Measurements from ENCODE around the gene SYT7. TPM values are rescaled to one million over a fixed set of nuclear protein-coding genes. Genes with fewer than 3 reads are reported as not detected.

The SYT7 gene
- total and polyA plus RNA-seq, 2 of the 8 experiments (the other 6 are each of a cell fraction or from before 2014, with no cell fraction given) = 9.6 to 10.5 TPM

DNA sequence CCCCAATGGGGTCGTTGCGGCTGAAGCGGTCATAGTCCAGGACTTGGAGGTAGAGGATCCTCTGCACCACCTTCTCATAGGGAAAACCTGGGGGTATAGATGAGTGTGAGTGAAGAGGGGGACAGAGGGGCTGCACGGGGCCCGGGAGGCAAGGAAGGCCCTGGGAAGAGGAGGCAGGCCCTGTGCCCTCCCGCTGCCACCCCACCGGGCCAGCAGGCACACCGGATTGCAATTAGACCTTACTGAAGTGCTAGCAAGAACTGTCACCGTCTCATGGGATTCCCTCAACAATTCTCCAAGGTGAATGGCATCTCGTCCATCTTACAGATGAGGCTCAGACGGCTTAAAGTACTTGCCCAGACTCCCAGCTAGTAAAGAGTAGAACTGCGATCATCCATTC, 56.4 kb downstream of the SYT7 start:
- H4K8ac ChIP-seq (ENCODE audit: extremely low read depth, insufficient read depth, low read length) = no peak overlapping the region
- 81% methylated on average over 9 of the region's 12 CpGs; no CpG with 5 or more reads in 1 of the 2 experiments for WGBS, 2 experiments (ENCODE audit: extremely low coverage in 1 of 2, insufficient coverage in 1 of 2, insufficient read length in 1 of 2, insufficient replicate concordance in 2 of 2, low coverage in 1 of 2, low lambda C conversion rate in 2 of 2, missing lambda C conversion rate in 1 of 2)
- no peaks in the 10 kb centered on the region for H3K9me3 ChIP-seq (ENCODE audit: insufficient read depth in 2 of 2, low read depth in 1 of 2, low read length in 1 of 2)
- H2BK5ac ChIP-seq (ENCODE audit: low read depth, low read length) = no peak overlapping the region
- H2BK120ac ChIP-seq (replicated peaks; ENCODE audit: low read depth, low read length) = no peak overlapping the region
- H3K79me1 ChIP-seq (ENCODE audit: low read depth, low read length) = no peaks in the 10 kb centered on the region
- ChIA-PET POLR2A (ENCODE audit: partially characterized antibody) (no interaction called here), CTCF (ENCODE audit: partially characterized antibody) (interaction anchor here (0.9 to 40.4 kb wide), 7 partner anchors 7 to 114 kb away, joined by 3 to 2106 read pairs (median 5); a partner anchor contains a TSS)
- no peak overlapping the region for H2BK12ac ChIP-seq (ENCODE audit: low read depth, low read length)
- H3K56ac ChIP-seq (replicated peaks; ENCODE audit: insufficient read length, low read depth, low read length) = no peak overlapping the region
- H3K14ac ChIP-seq (ENCODE audit: insufficient read length) = no peak overlapping the region
- H3K79me2 ChIP-seq (ENCODE audit: control insufficient read depth in 1 of 2, insufficient read depth in 2 of 2, low read length in 2 of 2) = no peaks in the 10 kb centered on the region
- H2AFZ ChIP-seq (ENCODE audit: low read length) = no peak overlapping the region
- H3K27me3 ChIP-seq (replicated peaks in 1 of 4; ENCODE audit: control insufficient read depth in 3 of 4, extremely low read depth in 1 of 4, insufficient read depth in 3 of 4, low read length in 3 of 4) = no peaks in the 10 kb centered on the region; a peak in 1 of 7 replicates
- H3K4me2 ChIP-seq (ENCODE audit: insufficient read depth in 1 of 2, low read depth in 2 of 2, low read length in 2 of 2) = no peak overlapping the region
- TF ChIP-seq TCF12 (IDR thresholded peaks at IDR 0.05; ENCODE audit: low read depth, low read length) (no peak), SIN3A (conservative IDR thresholded peaks at IDR 0.05 in 1 of 2, IDR thresholded peaks at IDR 0.05 in 1 of 2; ENCODE audit: low read depth in 1 of 2, low read length in 2 of 2) (no peak), NANOG (IDR thresholded peaks at IDR 0.05; ENCODE audit: insufficient read depth, low read depth, low read length, poor library complexity, severe bottlenecking) (no peak), SP4 (IDR thresholded peaks at IDR 0.05; ENCODE audit: low read length) (no peak), GTF2F1 (IDR thresholded peaks at IDR 0.05; ENCODE audit: borderline replicate concordance, low read depth, low read length) (no peak), CHD2 (IDR thresholded peaks at IDR 0.05; ENCODE audit: low read length) (no peak), ASH2L (IDR thresholded peaks at IDR 0.05; ENCODE audit: low read length) (no peak), CBX5 (IDR thresholded peaks at IDR 0.05; ENCODE audit: low read depth, low read length) (no peak), TAF1 (IDR thresholded peaks at IDR 0.05; ENCODE audit: low read depth, low read length) (no peak), KDM4A (IDR thresholded peaks at IDR 0.05; ENCODE audit: low read depth, low read length, severe bottlenecking) (no peak)
- TF ChIP-seq, protein P1, sequence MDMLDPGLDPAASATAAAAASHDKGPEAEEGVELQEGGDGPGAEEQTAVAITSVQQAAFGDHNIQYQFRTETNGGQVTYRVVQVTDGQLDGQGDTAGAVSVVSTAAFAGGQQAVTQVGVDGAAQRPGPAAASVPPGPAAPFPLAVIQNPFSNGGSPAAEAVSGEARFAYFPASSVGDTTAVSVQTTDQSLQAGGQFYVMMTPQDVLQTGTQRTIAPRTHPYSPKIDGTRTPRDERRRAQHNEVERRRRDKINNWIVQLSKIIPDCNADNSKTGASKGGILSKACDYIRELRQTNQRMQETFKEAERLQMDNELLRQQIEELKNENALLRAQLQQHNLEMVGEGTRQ (IDR thresholded peaks at IDR 0.05; ENCODE audit: low read length) = no peak
- no peak overlapping the region for H4K91ac ChIP-seq (replicated peaks; ENCODE audit: insufficient read length, low read length)
- H2BK15ac ChIP-seq (ENCODE audit: low read length) = no peak overlapping the region
- FAIRE-seq (no peak), DNase-seq (ENCODE audit: low read depth in 1 of 2, low spot score in 2 of 2) (no peak)
- H3K18ac ChIP-seq (ENCODE audit: extremely low read depth, low read length) = no peak overlapping the region
- no peaks in the 10 kb centered on the region for H3K23me2 ChIP-seq (ENCODE audit: low read depth, low read length)
- no peak overlapping the region for H3K4me3 ChIP-seq (ENCODE audit: extremely low read depth in 1 of 4, insufficient read depth in 2 of 4, low read depth in 3 of 4, low read length in 4 of 4)
- H3K4me1 ChIP-seq (replicated peaks in 1 of 4; ENCODE audit: control insufficient read depth in 3 of 4, insufficient read depth in 4 of 4, low read length in 3 of 4) = peaks cover 0 to 11% (median 4%) of the 10 kb centered on the region in 4 experiments; a peak in 5 of 7 replicates
- H3K4ac ChIP-seq (replicated peaks; ENCODE audit: insufficient read length, low read depth, low read length) = no peak overlapping the region
- no peaks in the 10 kb centered on the region for H3K36me3 ChIP-seq (ENCODE audit: control insufficient read depth in 2 of 4, insufficient read depth in 4 of 4, low read length in 3 of 4)
- no peak overlapping the region for H2AK5ac ChIP-seq (ENCODE audit: low read depth, low read length)
- no peak overlapping the region for H4K5ac ChIP-seq (ENCODE audit: insufficient read length, low read depth, low read length)
- no peak overlapping the region for H3K23ac ChIP-seq (ENCODE audit: insufficient read length)
- H3K27ac ChIP-seq (ENCODE audit: low read depth, low read length) = no peak overlapping the region
- peaks cover 0 to 5% of the 10 kb centered on the region in 2 experiments for H4K20me1 ChIP-seq (replicated peaks in 1 of 2; ENCODE audit: control insufficient read depth in 1 of 2, insufficient read depth in 2 of 2, low read length in 2 of 2)
- no peak overlapping the region for H2BK20ac ChIP-seq (ENCODE audit: low read length)
- no peak overlapping the region for H3K9ac ChIP-seq (replicated peaks in 1 of 4; ENCODE audit: extremely low read depth in 1 of 4, low read depth in 3 of 4, low read length in 3 of 4)

Measured in H1 (cell line).